NCI-H748 (cell line): Measurements from ENCODE around the gene PARP6.
"Not testable (repeated sequence)": the region's sequence is repeated elsewhere in the genome, so short reads cannot be mapped to it uniquely, and the experiment has no call there.

Source experiments
- DNase-seq: peaks from one replicate; lab custom pipeline; 2025; ENCODE audit not compliant: unreplicated experiment; lab: John Stamatoyannopoulos, UW

Gene PARP6

DNA sequence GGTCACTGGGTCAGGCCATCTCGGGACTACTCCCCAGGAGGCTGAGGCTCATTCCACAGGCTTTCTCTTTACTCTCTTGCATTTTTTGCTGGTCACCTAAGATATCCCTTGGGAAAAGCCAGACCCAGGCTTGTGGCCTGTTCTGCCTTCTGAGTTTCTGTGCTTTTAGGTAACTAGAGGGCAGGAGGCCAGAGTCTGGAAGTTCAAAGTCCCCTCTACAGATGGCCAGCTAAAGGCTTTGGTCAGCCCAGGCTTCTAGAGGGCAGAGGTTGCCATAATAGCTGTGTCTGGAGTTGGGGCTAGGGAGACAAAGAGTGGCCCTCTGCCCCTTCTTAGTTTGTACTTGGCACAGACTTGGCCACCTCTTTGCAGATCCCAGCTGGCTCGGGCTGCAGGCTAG is 8.4 kb upstream of the PARP6 start:
- DNase-seq = no peak

DNA sequence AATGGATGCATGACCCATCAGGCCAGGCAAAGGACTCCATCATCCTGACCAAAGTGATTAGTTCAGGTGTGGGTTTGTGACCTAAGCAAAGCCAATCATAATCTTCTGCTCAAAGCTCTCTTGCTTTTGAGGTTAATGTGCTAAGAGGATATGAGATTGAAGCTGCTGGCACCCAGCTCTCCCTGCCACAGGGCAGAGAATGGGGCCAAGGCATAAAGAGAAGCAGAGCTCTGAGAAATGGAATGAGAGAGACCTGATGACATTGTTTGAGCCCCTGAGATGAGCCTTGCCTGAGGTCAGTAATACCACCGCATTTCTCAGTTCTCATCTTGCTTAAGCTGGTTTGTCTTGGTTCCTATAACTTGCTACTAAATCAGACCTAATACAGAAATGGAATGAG is 6.4 kb upstream of the PARP6 start:
- no peak for DNase-seq

DNA sequence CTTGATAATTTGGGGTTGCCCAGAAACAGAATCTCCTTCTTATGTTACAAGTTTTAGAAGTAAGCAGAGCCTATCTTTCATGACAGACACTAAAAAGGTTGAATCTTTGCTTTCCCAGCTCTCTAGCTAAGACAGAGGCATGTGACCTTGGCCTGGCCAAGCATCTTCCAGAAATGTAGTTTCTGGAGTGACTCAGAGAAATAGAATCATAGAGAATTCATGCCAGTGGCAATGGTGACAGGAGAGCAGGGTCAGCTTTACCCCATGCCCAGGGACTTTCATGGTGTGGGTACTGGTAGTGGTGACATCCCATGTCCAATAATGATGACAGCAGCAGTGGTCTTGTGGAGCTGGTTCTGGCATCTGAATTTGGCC is 4.0 kb upstream of the PARP6 start:
- no peak for DNase-seq

DNA sequence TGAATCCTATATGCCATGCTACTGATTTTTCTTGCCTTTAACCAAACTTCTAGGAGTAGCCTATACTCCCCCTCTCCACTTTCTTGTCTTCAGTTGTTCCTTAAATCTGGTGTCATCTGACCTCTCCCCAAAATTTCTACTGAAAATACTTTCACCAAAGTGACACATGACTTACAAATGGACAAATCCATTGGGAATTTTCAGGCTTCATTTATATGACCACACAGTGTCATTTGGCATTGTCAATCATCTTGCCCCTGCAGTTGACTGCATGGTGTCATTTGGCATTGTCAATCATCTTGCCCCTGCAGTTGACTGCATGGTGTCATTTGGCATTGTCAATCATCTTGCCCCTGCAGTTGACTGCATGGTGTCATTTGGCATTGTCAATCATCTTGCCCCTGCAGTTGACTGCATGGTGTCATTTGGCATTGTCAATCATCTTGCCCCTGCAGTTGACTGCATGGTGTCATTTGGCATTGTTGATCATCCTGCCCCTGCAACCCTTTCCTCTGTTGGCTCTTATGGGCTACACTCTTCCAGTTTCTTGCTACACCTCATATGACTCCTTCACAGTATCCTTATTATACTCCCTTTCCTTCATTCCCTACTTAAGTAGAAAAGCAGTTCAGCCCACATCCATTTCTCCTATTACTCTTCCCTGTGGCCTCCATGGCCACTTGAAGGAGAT is 3.4 kb upstream of the PARP6 start:
- DNase-seq = not testable (repeated sequence)

DNA sequence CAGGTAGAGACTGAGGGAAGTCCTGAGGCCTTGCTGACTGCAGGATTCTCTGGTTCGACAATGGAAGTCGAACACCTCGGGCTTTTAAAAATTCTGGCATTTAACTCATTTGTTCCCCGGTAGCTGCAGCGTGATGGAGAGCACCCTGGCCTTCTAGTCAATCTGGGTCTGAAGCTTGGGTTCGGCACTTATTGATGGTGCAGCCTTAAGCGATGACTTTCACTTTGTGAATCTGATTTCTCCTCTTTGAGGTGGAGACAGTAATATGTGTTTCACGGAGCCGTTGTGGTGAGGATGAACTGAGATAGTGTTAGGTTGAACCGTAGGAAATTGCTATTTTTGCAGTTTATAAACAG is 621 bp upstream of the PARP6 start:
- no peak for DNase-seq

GRCh38 chr15:72271895-72272212 is 500 bp downstream of the PARP6 start:
- DNase-seq = peak; percentile 25

DNA sequence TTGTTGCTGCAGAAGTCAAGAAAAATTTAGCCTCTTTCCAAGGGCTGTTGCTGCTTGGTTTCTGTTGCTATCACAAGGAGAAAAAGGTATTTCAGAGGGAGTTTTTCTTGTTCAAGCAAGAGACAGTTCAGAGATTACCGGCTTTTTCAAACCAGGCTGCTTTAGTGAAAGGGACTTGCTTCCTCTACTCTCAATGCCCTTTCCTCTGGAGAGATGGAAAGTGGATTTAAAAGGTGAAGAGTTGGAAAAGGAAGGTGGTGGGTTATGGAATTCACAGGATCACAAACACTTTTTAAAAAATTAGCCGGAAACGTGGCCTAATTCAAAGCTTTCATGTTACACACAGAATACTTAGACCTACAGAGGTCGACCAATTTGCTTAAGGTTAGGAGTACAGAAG is 1.1 kb downstream of the PARP6 start:
- no peak for DNase-seq

DNA sequence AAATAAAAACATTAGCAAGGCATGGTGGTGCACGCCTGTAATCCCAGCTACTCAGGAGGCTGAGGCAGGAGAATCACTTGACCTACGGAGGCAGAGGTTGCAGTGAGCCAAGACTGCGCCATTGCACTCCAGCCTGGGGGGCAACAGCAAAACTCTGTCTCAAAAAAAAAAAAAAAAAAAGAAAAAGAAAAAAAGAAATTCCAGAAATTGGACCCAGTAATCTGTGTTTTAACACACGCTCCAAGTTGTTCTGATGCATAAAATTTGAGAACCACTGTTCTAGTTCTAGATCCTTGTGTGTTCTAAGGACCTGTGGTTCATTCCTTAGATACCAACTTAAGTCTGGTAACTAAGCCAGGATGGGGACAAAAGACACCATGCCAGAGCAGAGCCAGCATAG is 2.6 kb downstream of the PARP6 start:
- no peak for DNase-seq

- DNase-seq = no peak
Observed at GRCh38 chr15:72265031-72265430, 7.3 kb downstream of the PARP6 start.

DNA sequence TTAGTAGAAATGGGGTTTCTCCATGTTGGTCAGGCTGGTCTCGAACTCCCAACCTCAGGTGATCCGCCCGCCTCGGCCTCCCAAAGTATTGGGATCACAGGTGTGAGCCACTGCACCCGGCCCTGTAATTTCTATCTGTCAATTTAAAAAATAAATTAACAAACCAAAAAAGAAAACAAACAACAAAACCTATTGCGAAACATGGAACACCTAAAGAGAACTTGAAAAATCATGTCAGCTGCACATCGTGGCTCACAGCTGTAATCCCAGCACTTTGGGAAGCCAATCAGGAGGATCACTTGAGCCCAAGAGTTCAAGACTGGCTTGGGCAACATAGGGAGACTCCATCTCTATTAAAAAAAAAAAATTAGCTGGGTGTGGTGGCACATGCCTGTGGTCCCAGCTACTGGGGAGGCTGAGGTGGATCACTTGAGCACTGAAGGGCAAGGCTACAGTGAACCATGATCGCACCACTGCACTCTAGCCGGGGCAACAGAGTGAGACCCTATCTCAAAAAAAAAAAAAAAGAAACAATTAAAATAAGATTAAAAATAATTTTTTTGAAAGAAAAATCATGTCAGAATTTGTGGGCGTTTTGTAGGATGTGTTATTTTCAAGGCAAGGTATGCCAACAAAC is 19.6 kb downstream of the PARP6 start:
- DNase-seq = no peak

GRCh38 chr15:72249142-72249810 is 23.1 kb downstream of the PARP6 start:
- DNase-seq = no peak

- no peak for DNase-seq
Observed at GRCh38 chr15:72248514-72248913, 23.8 kb downstream of the PARP6 start.

- DNase-seq = no peak
Observed at GRCh38 chr15:72242775-72243370, 29.5 kb downstream of the PARP6 start.

DNA sequence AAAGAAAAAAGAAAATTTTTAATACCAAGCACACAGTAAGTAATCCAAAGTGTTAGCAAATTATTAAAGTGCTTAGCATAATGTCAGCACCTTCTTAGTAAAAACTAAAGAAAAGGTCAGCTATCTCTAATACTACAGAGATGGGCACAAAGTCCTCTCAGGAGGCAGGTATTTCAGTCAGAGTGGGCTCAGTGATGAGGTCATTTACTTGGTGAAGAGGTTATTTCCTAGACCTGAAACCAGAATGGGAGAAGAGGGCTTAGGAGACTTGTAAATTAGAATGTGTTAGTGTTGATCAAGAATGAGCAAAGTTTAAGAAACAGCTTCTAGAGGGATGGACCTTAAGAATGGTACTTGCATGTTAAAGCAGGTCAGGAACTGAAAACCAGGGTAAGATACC is 32.7 kb downstream of the PARP6 start:
- no peak for DNase-seq

DNA sequence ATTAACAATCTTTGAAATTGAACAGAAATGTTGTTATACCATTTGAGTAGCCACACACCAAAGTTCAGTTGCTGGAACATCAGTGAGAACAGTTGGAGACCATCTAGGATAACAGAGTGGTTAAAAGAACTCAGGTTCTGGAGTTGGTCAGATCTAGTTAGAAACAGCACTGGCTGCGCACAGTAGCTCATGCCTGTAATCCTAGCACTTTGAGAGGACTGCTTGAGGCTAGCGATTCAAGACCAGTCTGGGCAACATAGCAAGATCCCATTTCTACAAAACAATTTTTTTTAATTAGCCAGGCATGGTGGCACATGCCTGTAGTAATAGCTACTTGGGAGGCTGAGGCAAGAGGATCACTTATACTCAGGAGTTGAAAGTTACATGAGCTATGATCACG is 33.8 kb downstream of the PARP6 start:
- DNase-seq = no peak

GRCh38 chr15:72237853-72238224 is 34.5 kb downstream of the PARP6 start:
- DNase-seq = no peak

- DNase-seq = no peak
Observed at GRCh38 chr15:72237029-72237852, 35.1 kb downstream of the PARP6 start.

DNA sequence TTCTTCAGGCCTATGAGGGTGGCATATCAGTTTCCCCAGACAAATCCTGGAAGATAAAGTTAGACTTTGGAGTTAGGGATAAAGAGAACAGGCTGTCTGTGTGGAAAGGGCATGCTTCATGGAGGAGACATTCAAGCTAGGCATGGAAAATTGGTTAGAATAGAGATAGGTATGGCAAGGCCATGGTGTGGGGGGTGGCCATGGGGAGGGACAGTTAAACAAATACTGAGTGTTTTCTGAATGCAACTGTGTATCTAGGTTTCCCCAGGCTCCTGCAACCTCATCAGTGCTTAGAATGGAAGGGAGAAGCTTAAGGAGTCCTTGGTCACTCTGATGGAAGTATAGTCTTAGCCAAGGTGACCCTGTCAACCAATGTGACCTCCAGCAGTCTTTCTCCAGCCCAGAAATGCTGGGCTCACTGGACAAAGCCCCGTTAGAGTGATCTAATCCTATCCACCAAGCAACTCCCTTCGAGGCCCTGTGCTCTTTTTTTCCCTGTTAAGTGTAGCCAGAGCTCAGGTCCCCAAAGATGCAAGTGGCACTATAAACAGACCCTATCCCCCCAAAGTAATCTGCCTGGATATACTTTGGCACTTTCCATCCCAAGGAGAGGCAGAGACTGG is 35.9 kb downstream of the PARP6 start:
- DNase-seq = no peak

DNA sequence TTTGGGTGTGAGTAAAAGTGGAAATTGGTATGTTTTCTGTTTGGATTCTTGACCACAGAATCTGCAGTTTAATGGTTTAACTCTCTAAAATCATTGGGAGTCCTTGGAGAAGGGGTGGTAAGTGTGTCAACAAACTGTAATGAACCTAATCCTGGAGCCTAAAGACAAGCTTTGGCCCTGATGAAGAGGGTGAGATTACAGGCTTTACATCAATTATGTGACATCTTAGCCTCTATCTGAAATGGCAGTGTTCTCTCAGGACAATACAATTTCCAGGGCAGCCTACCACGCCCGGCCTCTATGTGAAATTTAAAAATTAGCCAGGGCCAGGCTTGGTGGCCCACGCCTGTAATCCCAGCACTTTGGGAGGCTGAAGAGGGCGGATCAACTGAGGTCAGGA is 37.1 kb downstream of the PARP6 start:
- no peak for DNase-seq

GRCh38 chr15:72233769-72234168 is 38.6 kb downstream of the PARP6 start:
- no peak for DNase-seq

- peak; percentile 85 for DNase-seq
Observed at GRCh38 chr15:72231833-72232478, 40.4 kb downstream of the PARP6 start.
